Breast epithelium (tissue), 4 donors: ENCODE results near the gene CDCP2. TPM values are rescaled to one million over a fixed set of nuclear protein-coding genes. Genes with fewer than 3 reads are reported as not detected.

Source experiments
- DNase-seq, 2 donors: peaks; one replicate each; pipeline ENCODE4 v3.0.0-alpha.2; 2019; ENCODE audit warnings: low spot score in 2 of 2
- H3K27ac ChIP-seq, 2 donors: fragments of 200-600 bp; sonication (generic) in 1 of 2; one replicate each; pipeline ENCODE4 v1.5.1; 2016 to 2019; ENCODE audit warnings: mild to moderate bottlenecking in 1 of 2
- H3K27me3 ChIP-seq, 2 donors: fragments of 200-600 bp; sonication (generic) in 1 of 2; one replicate each; pipeline versions ENCODE4 v1.5.1 to v1.6.0; 2017 to 2019; ENCODE audit warnings: control low read depth in 1 of 2, mild to moderate bottlenecking in 1 of 2
- H3K36me3 ChIP-seq: fragments of 200-600 bp; one replicate; pipeline ENCODE4 v1.5.1; 2019
- H3K4me1 ChIP-seq, 2 donors: fragments of 200-600 bp; sonication (generic); one replicate each; pipeline ENCODE4 v1.5.1; 2016 to 2019; ENCODE audit warnings: control low read depth in 1 of 2
- H3K4me3 ChIP-seq, 3 donors: fragments of 200-600 bp; sonication (generic); 1 replicate in 2 of 3; 2 replicates in 1 of 3; pipeline ENCODE4 v1.5.1; 2016 to 2019; ENCODE audit warnings: mild to moderate bottlenecking in 3 of 3, moderate library complexity in 2 of 3
- H3K9me3 ChIP-seq, 2 donors: fragments of 200-600 bp; sonication (generic) in 1 of 2; one replicate each; pipeline ENCODE4 v1.5.1; 2016 to 2019; ENCODE audit warnings: control low read depth in 1 of 2
- CTCF ChIP-seq, 3 donors: fragments of 450-650 bp; IDR thresholded peaks; one replicate each; pipeline ENCODE4 v1.5.1; 2016 to 2017; ENCODE audit warnings: antibody characterized with exemption in 3 of 3, mild to moderate bottlenecking in 3 of 3, moderate library complexity in 3 of 3
- POLR2A ChIP-seq: fragments of 450-650 bp; IDR thresholded peaks from one replicate; pipeline ENCODE4 v1.6.1; 2016; ENCODE audit warnings: antibody characterized with exemption, mild to moderate bottlenecking, moderate library complexity
- POLR2AphosphoS5 ChIP-seq, 3 donors: sonication (generic); formaldehyde crosslinking; IDR thresholded peaks; one replicate each; pipeline ENCODE4 v1.6.1; 2017; ENCODE audit warnings: antibody characterized with exemption in 3 of 3
- intact Hi-C: fragments of 100-400 bp; cut with DNase I; formaldehyde crosslinking; loops from one replicate; pipeline ENCODE4 v1.15.1; 2023; ENCODE audit warnings: low total_unique reads
- total RNA-seq, 3 donors: library from RNA; depleted of rRNA; stranded (reverse); fragments of >200 nt; gene quantifications; one replicate each; pipeline ENCODE4 v1.1.0, GENCODE V29; 2016

Gene CDCP2
- 1 to 10 TPM in 1 of 3 donors, not detected in 2; 1.3 TPM for total RNA-seq

DNA sequence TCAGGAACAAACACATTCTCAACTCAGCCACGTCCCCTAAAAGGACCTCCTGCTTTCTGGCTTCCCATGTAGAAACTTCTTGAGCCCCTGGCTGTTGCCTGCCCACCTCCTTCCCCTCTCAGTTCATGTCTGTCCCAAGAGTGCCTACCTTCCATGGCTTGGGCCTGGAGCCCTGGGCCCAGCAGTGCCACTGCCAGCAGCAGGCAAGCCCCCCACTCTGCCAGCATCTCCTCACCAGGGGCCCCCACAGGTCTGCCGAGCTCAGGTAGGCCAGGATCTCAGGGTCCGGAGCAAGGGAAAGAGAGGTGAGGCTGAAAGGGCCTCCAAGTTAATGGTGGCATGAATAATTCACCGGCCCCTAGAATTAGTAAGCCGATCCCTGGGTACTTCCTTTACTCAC lies at the start of gene CDCP2:
CDCP2 (minus strand) TSS at position 305 of the 400 bp plus-strand sequence; CDS start at position 227, 78 bp downstream.
- peak within 1 kb of the TSS; percentile 64 to 71 for H3K27ac ChIP-seq
- no peaks in the 10 kb centered on the region for H3K27me3 ChIP-seq

GRCh38 chr1:54200519-54200997 lies 47.8 kb upstream of the CDCP2 start:
- TF ChIP-seq POLR2A (no peak), POLR2AphosphoS5 (IDR thresholded peaks at IDR 0.05) (no peak), CTCF (IDR thresholded peaks at IDR 0.05) (no peak)
- H3K27me3 ChIP-seq = no peaks in the 10 kb centered on the region
- H3K4me1 ChIP-seq = peaks cover 6 to 15% of the 10 kb centered on the region in 2 donors
- intact Hi-C loops = no loop called here
- peaks cover under 1% of the 10 kb centered on the region for H3K36me3 ChIP-seq
- no peaks in the 10 kb centered on the region for H3K9me3 ChIP-seq
- peak overlapping the region; percentile 82 to 85 for H3K27ac ChIP-seq
- peak overlapping the region; percentile 69 to 96 (median 92) for H3K4me3 ChIP-seq
- no peak for DNase-seq

More for the DNA sequence above, at the start of gene CDCP2:
- peak within 1 kb of the TSS in 2 of 3 donors; percentile 25 to 31 for H3K4me3 ChIP-seq
- TF ChIP-seq CTCF (IDR thresholded peaks at IDR 0.05) = no peak
- no peak for TF ChIP-seq POLR2AphosphoS5 (IDR thresholded peaks at IDR 0.05)
- no peak for TF ChIP-seq POLR2A
- DNase-seq = no peak
- no peaks in the 10 kb centered on the region for H3K9me3 ChIP-seq
- no peaks in the 10 kb centered on the region for H3K4me1 ChIP-seq
- intact Hi-C loops = no loop called here
- H3K36me3 ChIP-seq = no peaks in the 10 kb centered on the region

GRCh38 chr1:54199765-54200518 lies 47.1 kb upstream of the CDCP2 start, which contains the start of the genes CYB5RL and MRPL37:
CYB5RL (minus strand) TSS chr1:54200030; CDS start chr1:54195616, 4,414 bp downstream.
MRPL37 (plus strand) TSS chr1:54200167; CDS start chr1:54200244, 77 bp downstream.
- H3K27ac ChIP-seq = peak within 1 kb of the TSS; percentile 82 to 85
- H3K4me3 ChIP-seq = peak within 1 kb of the TSS; percentile 69 to 96 (median 92)
- H3K4me1 ChIP-seq = peaks cover 6 to 15% of the 10 kb centered on the region in 2 donors
- no peaks in the 10 kb centered on the region for H3K9me3 ChIP-seq
- TF ChIP-seq POLR2A (no peak), POLR2AphosphoS5 (IDR thresholded peaks at IDR 0.05) (peak in 2 of 3 donors; percentile 12 to 62)
- H3K27me3 ChIP-seq = no peaks in the 10 kb centered on the region
- no peaks in the 10 kb centered on the region for H3K36me3 ChIP-seq
- intact Hi-C loops = no loop called here
- DNase-seq = peak; percentile 89 to 91

DNA sequence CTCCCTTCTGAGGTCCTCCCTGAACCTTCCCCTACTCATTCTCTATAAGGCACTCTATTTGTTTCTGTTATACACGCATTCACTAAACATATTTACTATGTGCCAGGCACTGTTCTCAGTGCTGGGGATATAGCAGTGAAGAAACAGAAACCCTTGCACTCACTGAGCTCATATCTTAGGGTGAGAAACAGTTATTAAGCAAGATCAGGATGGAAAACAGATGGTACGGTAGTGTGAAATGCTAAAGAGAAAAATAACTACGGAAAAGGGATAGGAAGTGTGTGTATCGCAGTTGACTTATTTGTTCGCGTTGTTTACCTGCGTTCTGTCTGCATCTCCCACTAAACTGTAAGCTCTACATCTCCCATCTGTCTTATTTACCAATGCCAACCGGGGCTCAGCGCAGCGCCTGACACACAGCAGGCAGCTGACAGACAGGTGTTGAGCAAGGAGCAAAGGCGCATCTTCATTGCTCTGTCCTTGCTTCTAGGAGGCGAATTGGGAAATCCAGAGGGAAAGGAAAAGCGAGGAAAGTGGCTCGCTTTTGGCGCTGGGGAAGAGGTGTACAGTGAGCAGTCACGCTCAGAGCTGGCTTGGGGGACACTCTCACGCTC lies 46.5 kb upstream of the CDCP2 start:
- peaks cover 6 to 15% of the 10 kb centered on the region in 2 donors for H3K4me1 ChIP-seq
- TF ChIP-seq POLR2A (no peak), POLR2AphosphoS5 (IDR thresholded peaks at IDR 0.05) (no peak), CTCF (IDR thresholded peaks at IDR 0.05) (no peak)
- no peak for DNase-seq
- H3K4me3 ChIP-seq = peak overlapping the region; percentile 69 to 96 (median 92)
- H3K9me3 ChIP-seq = no peaks in the 10 kb centered on the region
- H3K27me3 ChIP-seq = no peaks in the 10 kb centered on the region
- H3K36me3 ChIP-seq = no peaks in the 10 kb centered on the region
- H3K27ac ChIP-seq = peak overlapping the region; percentile 82 to 85
- intact Hi-C loops = no loop called here

DNA sequence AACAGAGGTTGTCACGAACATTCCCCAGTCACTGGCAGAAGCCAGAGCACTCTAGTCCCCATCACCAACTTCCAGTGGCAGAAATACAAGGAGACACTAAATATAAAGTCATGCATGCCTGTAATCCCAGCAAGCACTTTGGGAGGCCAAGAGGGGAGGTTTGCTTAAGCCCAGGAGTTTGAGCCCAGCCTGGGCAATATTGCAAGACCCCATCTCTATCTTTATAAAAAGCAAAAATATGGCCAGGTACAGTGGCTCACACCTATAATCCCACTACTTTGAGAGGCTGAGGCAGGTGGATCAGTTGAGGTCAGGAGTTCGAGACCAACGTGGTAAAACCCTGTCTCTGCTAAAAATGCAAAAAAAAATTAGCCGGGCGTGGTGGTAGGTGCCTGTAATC lies 40.7 kb upstream of the CDCP2 start:
- intact Hi-C loops = loop anchor here (2.0 kb wide), 1 partner anchor 33 kb away; no protein-coding TSS in a partner anchor
- no peaks in the 10 kb centered on the region for H3K9me3 ChIP-seq
- H3K27me3 ChIP-seq = no peaks in the 10 kb centered on the region
- no peak for TF ChIP-seq CTCF (IDR thresholded peaks at IDR 0.05)
- no peak for TF ChIP-seq POLR2AphosphoS5 (IDR thresholded peaks at IDR 0.05)
- TF ChIP-seq POLR2A = no peak
- H3K4me3 ChIP-seq = no peak overlapping the region
- H3K36me3 ChIP-seq = no peaks in the 10 kb centered on the region
- no peak for DNase-seq
- H3K27ac ChIP-seq = no peak overlapping the region
- H3K4me1 ChIP-seq = no peaks in the 10 kb centered on the region
